Stomach (tissue), 4 donors: Measurements from ENCODE around the gene SRSF4.

ENCODE experiments used
- CTCF ChIP-seq, 7 experiments: fragments of 450-650 bp in 4 of 7; fragments of 200-600 bp in 3 of 7; sonication (generic) in 3 of 7; IDR thresholded peaks; one replicate each; pipeline ENCODE4 v1.5.1; 2016 to 2019; ENCODE audit warnings: antibody characterized with exemption in 7 of 7, control low read depth in 2 of 7, mild to moderate bottlenecking in 1 of 7
- EP300 ChIP-seq: sonication (generic); formaldehyde crosslinking; IDR thresholded peaks from one replicate; pipeline ENCODE4 v1.6.1; 2017; ENCODE audit warnings: antibody characterized with exemption
- POLR2A ChIP-seq, 4 donors: fragments of 450-650 bp; IDR thresholded peaks; one replicate each; pipeline ENCODE4 v1.6.1; 2016; ENCODE audit warnings: antibody characterized with exemption in 4 of 4, control low read depth in 2 of 4, mild to moderate bottlenecking in 1 of 4, moderate library complexity in 1 of 4

GRCh38 chr1:29100487-29100886, 81.2 kb downstream of the SRSF4 start:
- no peak for TF ChIP-seq EP300
- TF ChIP-seq CTCF (IDR thresholded peaks at IDR 0.05), result no peak
- TF ChIP-seq POLR2A (IDR thresholded peaks at IDR 0.05), result no peak
